ENCODE results near the gene EGLN3.

- no peak for TF ChIP-seq PATZ1 (CRISPR knock-in tag; IDR thresholded peaks at IDR 0.05; ENCODE audit: borderline replicate concordance)
- TF ChIP-seq ZFP30 (CRISPR knock-in tag; IDR thresholded peaks at IDR 0.05) = no peak
- no peak for TF ChIP-seq ESRRG (CRISPR knock-in tag; IDR thresholded peaks at IDR 0.05)
These were observed 39.8 kb downstream of the EGLN3 start for GRCh38 chr14:33911046-33911445.
